Body of pancreas (tissue), 4 donors: ENCODE data around the gene B4GAT1.

Experiments
- CTCF ChIP-seq, 7 experiments: fragments of 450-650 bp in 4 of 7; fragments of 200-600 bp in 3 of 7; sonication (generic) in 3 of 7; IDR thresholded peaks; one replicate each; pipeline ENCODE4 v1.5.1; 2016 to 2019; ENCODE audit warnings: antibody characterized with exemption in 7 of 7
- POLR2A ChIP-seq, 3 donors: fragments of 450-650 bp; IDR thresholded peaks; one replicate each; pipeline ENCODE4 v1.6.1; 2016; ENCODE audit warnings: antibody characterized with exemption in 3 of 3, mild to moderate bottlenecking in 2 of 3

DNA sequence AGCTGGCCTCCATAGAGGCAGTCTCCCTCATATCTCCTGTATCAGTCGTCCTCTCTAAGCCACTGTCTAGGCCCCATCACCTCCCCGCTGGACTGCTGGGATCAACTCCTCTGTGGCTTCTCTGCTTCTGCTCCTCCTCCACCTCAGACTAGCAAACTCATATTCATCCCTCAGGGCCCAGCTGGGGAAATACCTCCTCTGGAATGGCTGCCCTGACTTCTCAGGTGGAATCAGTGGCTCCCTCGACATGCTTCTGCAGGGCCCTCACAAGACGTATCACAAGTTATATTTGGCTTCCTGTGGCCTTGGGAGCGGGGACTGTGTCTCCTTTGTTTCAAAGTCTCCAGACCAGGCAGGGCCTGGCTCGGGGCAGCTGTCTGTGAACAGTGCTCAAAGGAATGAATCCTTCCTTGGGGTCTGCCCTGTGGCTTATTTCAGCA is 14.1 kb upstream of the B4GAT1 start:
- no peak for TF ChIP-seq CTCF (IDR thresholded peaks at IDR 0.05)
- no peak for TF ChIP-seq POLR2A (IDR thresholded peaks at IDR 0.05)
